GM21619 (cell line): ENCODE measurements around the gene KRT82.

Experiments used
- ATAC-seq: cut with Tn5 transposase; IDR thresholded peaks from one replicate; pipeline ENCODE4 v1.9.1; 2021; ENCODE audit not compliant: unreplicated experiment

The KRT82 gene

GRCh38 chr12:52389313-52390207, 16.6 kb downstream of the KRT82 start:
- no peak for ATAC-seq

GRCh38 chr12:52387859-52388258, 18.3 kb downstream of the KRT82 start:
- ATAC-seq: no peak

- no peak for ATAC-seq
Measured at GRCh38 chr12:52385226-52385702, 20.9 kb downstream of the KRT82 start, which contains the start of gene KRT84. Gene KRT84 (minus strand): TSS chr12:52385652. CDS start chr12:52385585, 67 bp downstream.

GRCh38 chr12:52383331-52383730, 22.8 kb downstream of the KRT82 start:
- ATAC-seq: no peak

- ATAC-seq: no peak
Measured at GRCh38 chr12:52382854-52383253, 23.3 kb downstream of the KRT82 start.

- no peak for ATAC-seq
Measured at GRCh38 chr12:52381206-52381605, 24.9 kb downstream of the KRT82 start.

- ATAC-seq: no peak
Measured at GRCh38 chr12:52380271-52380694, 25.9 kb downstream of the KRT82 start.

- ATAC-seq: no peak
Measured at GRCh38 chr12:52379536-52379935, 26.6 kb downstream of the KRT82 start.

- ATAC-seq: no peak
Measured at GRCh38 chr12:52378091-52378490, 28.0 kb downstream of the KRT82 start.

- no peak for ATAC-seq
Measured at GRCh38 chr12:52377266-52377665, 28.9 kb downstream of the KRT82 start.

- no peak for ATAC-seq
Measured at GRCh38 chr12:52372216-52373154, 33.6 kb downstream of the KRT82 start.

GRCh38 chr12:52371716-52372115, 34.4 kb downstream of the KRT82 start:
- no peak for ATAC-seq

- ATAC-seq: no peak
Measured at GRCh38 chr12:52370926-52371608, 35.1 kb downstream of the KRT82 start.

GRCh38 chr12:52369809-52370208, 36.3 kb downstream of the KRT82 start:
- no peak for ATAC-seq

GRCh38 chr12:52369211-52369610, 36.9 kb downstream of the KRT82 start:
- ATAC-seq: no peak

- ATAC-seq: no peak
Measured at GRCh38 chr12:52368508-52368907, 37.6 kb downstream of the KRT82 start.

- no peak for ATAC-seq
Measured at GRCh38 chr12:52367876-52368275, 38.3 kb downstream of the KRT82 start.

- ATAC-seq: no peak
Measured at GRCh38 chr12:52366738-52367485, 39.2 kb downstream of the KRT82 start, which contains the start of gene KRT85. Gene KRT85 (minus strand): TSS chr12:52367481. CDS start chr12:52367405, 76 bp downstream.

GRCh38 chr12:52364901-52365489, 41.1 kb downstream of the KRT82 start:
- ATAC-seq: no peak

GRCh38 chr12:52364061-52364460, 42.1 kb downstream of the KRT82 start:
- ATAC-seq: no peak
